HG03432 (cell line): ENCODE measurements around the gene IGFN1.
"Not testable (repeated sequence)": the region's sequence is repeated elsewhere in the genome, so short reads cannot be mapped to it uniquely, and the experiment has no call there.

Source experiments
- ATAC-seq: cut with Tn5 transposase; IDR thresholded peaks from one replicate; pipeline ENCODE4 v1.9.1; 2021; ENCODE audit warnings: mild to moderate bottlenecking, moderate library complexity; ENCODE audit not compliant: unreplicated experiment

The IGFN1 gene

GRCh38 chr1:201163036-201163435, 27.6 kb upstream of the IGFN1 start:
- ATAC-seq: not testable (repeated sequence)

DNA sequence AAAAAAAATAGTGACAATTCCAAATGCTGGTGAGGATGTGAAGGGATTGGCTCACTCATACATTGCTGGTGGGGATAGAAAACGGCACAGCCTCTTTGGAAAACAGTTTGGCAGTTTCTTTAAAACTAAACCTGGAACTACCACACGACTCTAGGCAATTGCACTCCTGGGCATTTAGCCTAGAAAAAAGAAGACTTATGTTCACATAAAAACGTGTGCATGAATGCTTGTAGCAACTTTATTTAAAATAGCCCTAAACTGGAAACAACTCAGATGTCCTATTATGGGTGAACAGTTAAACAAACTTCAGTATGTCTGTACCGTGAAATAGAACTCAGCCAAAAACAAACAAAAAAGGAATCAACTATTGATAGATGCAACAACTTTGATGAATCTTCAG, 26.9 kb upstream of the IGFN1 start:
- no peak for ATAC-seq

DNA sequence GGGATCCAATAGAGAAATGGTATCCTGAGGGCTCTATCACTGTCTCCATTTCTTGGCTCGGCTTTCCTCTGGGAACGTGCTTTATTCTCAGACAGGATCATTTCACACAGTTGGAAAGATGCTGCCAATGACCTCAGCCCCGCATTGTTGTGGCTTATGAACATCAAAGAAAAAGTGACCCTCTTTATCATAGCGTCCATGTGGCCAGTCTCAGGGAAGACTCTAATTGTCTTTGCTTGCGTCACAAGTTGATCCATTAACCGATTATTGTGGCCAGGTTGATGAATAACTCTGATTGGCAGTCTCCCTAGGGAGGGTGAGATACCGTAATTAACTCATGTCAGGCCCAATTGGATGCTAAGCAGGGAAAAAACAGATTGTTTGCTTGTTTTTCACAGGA, 26.0 kb upstream of the IGFN1 start:
- no peak for ATAC-seq

DNA sequence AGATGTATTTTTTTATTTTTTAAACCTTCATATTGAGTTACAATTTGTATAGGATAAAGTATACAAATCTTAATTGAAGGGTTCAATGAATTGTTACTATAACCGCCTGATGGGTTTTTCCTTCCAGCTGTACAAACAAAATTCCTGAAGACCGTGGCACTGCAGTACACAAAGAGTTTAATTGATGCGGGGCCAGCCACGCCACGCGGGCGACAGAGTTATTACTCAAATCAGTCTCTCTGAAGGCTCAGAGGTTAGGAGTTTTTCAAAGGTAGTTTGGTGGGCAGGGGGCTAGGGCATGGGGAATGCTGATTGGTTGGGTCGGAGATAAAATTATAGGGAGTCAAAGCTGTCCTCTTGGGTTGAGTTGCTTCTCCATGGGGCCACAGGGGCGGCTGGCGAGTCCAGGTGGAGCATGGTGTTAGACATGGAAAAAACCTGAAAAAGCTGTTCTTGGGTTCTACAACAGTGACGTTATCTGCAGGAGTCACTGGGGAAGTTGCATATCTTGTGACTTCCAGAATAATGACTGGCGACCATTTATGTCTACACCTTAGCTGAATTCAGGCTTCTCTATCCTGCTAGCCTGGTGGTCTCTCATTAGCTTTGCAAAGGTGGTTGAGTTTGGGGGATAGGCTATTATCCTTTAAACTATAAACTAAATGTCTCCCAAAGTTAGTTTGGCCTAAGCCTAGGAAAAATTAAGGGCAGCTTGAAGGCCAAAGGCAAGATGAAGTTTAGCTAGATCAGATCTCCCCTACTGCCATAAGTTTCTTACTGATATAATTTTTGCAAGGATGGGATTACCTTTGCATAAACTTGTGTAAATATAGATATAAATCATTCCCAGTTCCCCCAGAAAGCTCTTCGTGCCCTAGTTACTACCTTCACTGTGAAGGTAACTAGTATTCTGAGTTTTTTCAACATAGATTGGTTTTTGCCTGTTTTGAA, 23.3 kb upstream of the IGFN1 start:
- ATAC-seq: no peak

DNA sequence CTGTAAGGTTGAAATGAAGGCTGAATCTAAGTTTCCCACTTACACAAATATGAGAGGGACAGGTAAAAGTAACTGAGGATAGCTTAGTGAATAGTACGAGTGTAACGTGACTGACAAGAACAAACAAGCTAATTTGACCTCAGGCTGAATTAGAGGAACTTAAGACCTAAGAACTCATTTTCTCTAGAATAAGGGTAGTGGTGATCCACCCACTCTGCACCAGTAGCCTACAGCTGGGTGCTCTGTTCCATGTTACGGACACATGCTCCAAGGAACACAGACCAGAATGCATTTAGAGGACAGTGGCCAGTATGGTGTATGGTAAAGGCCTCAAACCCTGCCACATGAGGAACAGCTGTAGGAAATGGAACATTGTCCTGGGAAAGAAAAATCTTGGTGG, 21.4 kb upstream of the IGFN1 start:
- no peak for ATAC-seq

- ATAC-seq: no peak
Observed at GRCh38 chr1:201169971-201170532, 20.6 kb upstream of the IGFN1 start.

- peak; percentile 96 for ATAC-seq
Observed at GRCh38 chr1:201170533-201171062, 20.0 kb upstream of the IGFN1 start.

- ATAC-seq: peak; percentile 43
Observed at GRCh38 chr1:201171063-201172036, 19.3 kb upstream of the IGFN1 start.

DNA sequence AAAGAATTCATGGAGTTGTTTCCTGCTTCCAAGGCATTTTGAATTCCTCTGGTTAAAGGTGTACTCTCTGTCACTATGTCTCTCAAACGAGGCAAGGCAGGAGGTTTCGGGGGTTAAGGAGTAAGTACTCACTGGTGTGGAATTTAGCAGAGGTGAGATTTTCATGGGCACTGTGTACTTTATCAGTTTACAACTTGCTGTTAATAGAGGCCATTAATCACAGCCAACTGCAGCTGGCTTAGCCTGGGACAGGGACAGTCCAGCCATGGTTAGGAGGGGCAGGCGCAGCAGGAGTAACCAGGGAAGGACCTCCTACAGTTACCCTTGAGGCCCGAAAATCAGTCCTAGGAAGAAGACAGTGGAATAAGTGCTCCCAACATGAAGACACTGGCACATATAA, 18.3 kb upstream of the IGFN1 start:
- ATAC-seq: no peak

DNA sequence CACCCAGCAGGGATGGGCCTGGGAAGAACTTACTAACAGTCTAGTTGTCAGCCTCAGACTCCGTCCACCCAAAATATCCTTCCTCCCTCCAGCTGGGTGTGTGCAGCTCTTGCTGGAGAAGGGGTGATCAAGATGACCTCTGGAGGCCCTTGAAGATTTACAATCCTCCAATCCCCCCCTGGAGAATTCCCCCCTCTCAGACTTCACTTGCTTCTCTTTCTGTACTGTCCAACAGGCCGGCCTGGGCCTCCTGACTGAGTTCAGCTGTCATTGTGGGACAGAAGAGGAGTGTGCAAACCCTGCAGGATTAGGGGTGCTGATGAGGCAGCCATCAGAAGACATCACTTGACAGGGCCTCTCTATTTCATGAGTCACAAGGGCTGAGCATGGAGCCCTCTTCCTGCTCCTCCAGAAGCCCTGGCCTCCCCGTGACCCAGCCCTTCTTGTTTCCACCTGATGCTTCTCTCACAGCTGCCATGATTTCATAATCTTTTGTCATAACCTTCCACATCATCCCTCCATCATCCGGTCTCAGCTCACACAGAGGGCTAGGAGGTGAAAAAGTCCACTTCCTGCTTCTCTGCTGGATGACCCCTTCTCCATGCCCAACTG, 17.5 kb upstream of the IGFN1 start:
- no peak for ATAC-seq

GRCh38 chr1:201173736-201174135, 16.9 kb upstream of the IGFN1 start:
- no peak for ATAC-seq

DNA sequence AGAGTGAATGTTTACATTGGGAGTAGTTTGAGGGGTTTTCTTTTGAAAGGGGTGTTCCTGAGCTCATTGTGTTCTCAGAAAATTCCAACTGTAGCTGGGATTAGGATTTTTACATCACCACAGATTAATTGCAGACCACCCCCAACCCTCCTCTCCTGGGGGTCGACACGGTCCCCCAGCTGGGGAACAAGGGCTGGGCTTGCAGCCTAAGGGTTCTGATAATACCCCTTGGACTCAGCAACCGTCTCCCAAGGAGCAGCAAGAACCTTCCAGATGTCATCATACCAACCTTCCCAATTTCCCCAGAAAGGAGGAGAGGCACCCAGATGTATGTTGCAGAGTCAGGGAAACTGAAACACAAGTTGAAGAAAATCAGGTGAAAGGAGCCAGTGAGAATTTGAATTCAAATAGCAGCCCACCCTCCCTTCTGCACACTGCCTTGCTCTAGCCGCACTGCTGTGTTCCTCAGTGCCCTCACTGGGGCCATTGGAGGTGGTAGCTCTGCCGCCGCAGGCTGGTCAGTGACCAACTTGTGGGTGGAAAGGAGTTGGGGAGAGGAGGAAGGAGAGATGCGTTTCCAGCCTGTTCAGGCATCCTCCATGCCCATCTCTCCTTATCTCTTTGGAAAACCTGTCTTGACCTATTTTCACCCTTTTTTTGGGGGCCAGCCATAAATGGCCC, 14.7 kb upstream of the IGFN1 start:
- no peak for ATAC-seq

GRCh38 chr1:201176940-201177339, 13.7 kb upstream of the IGFN1 start:
- no peak for ATAC-seq

GRCh38 chr1:201178718-201179117, 11.9 kb upstream of the IGFN1 start:
- no peak for ATAC-seq

DNA sequence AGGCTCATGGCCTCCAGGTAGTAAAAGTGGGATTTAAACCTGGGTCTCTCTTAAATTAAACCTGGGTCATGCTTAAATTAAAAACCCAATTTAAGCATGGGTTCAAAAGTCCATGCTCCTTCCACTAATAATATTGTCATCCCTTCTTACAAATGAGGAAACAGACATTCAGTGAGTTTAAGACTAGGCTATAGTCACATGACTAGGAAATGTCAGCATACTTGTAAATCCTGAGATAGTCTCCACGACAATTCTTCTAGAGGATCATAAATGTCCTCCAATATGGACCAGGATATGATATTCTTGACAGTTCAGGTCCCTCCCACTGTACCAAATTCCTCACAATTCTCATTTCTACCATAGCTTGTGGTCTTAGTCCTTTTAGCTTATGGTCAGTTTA, 10.5 kb upstream of the IGFN1 start:
- no peak for ATAC-seq

DNA sequence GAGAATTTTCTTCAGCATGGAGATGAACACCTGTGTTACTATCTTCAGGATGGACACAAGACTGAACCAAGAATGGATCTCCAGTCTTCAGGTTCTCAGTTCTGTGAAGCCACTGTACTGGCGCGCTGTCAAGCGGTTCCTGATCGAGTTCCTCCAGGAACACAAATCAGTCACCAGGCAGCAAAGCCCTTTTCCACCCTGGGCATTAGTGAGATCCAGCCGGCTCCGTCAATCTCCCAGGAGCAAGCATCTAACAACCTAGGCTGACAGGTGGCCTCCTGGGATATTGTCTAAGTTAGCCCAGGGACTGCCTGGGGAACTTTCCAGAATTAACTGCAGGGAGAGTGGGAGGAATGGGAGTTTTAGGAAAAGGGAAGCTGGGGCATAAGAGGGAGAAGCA, 9.7 kb upstream of the IGFN1 start:
- no peak for ATAC-seq

DNA sequence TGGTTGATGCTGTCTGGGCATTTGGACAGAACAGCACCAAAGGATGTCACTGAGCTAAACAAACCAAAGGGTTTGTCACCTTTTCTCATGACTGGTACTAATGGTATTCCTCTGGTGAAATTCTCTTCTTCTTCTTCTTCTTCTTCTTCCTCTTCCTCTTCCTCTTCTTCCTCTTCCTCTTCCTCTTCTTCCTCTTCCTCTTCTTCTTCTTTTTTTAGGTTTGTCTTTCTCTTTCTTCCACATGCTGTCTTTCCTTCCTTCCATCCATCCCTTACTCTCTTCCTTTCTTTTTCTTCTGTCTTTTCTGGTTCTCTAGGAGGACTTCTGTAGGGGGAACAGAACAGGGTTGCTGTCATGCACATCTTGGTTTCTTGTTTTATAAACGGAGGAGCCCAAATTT, 9.3 kb upstream of the IGFN1 start:
- no peak for ATAC-seq

GRCh38 chr1:201181726-201182125, 8.9 kb upstream of the IGFN1 start:
- ATAC-seq: no peak

GRCh38 chr1:201183209-201183608, 7.4 kb upstream of the IGFN1 start:
- no peak for ATAC-seq

- ATAC-seq: no peak
Observed at GRCh38 chr1:201183753-201184152, 6.9 kb upstream of the IGFN1 start.
